Progenitor cell of endocrine pancreas (in vitro differentiated cells): ENCODE data around the gene IFT80. TPM values are rescaled to one million over a fixed set of nuclear protein-coding genes. Genes with fewer than 3 reads are reported as not detected.

Experiments
- DNase-seq: peaks from one replicate; pipeline ENCODE4 v3.0.0; 2021; ENCODE audit warnings: low spot score; ENCODE audit not compliant: unreplicated experiment
- H3K27ac Mint-ChIP-seq: 2 replicates; pipeline ENCODE4 v1.8.0; 2021; ENCODE audit warnings: mild to moderate bottlenecking, moderate library complexity, mixed read lengths
- H3K27me3 Mint-ChIP-seq: 2 replicates; pipeline ENCODE4 v1.8.0; 2021; ENCODE audit warnings: mixed read lengths
- H3K36me3 Mint-ChIP-seq: 2 replicates; pipeline ENCODE4 v1.8.0; 2022; ENCODE audit warnings: mixed read lengths; ENCODE audit not compliant: insufficient read depth
- H3K4me1 Mint-ChIP-seq: 2 replicates; pipeline ENCODE4 v1.8.0; 2021; ENCODE audit warnings: low read depth, mixed read lengths
- H3K4me3 Mint-ChIP-seq: 2 replicates; pipeline ENCODE4 v1.8.0; 2021; ENCODE audit warnings: low read depth, mild to moderate bottlenecking, moderate library complexity, mixed read lengths
- H3K9me3 Mint-ChIP-seq: 2 replicates; pipeline ENCODE4 v1.8.0; 2021; ENCODE audit warnings: low read depth, mixed read lengths
- CTCF ChIP-seq: fragments of 200-600 bp; sonication (generic); IDR thresholded peaks from one replicate; pipeline ENCODE4 v1.5.0; 2021; ENCODE audit warnings: antibody characterized with exemption, mild to moderate bottlenecking; ENCODE audit not compliant: unreplicated experiment
- total RNA-seq: library from RNA; stranded (reverse); gene quantifications from 2 replicates; pipeline ENCODE4 v1.2.1, GENCODE V29; 2021

Gene IFT80
- total RNA-seq, 1 donor from 2014 or later: 48.1 TPM

- H3K27me3 Mint-ChIP-seq: no peaks in the 10 kb centered on the region
- no peak overlapping the region for H3K4me3 Mint-ChIP-seq
- no peaks in the 10 kb centered on the region for H3K4me1 Mint-ChIP-seq
- no peak for TF ChIP-seq CTCF
- peaks cover 15% of the 10 kb centered on the region for H3K36me3 Mint-ChIP-seq
- H3K9me3 Mint-ChIP-seq: no peaks in the 10 kb centered on the region
- no peak for DNase-seq
- no peak overlapping the region for H3K27ac Mint-ChIP-seq
Measured at GRCh38 chr3:160355826-160356225, 43.2 kb downstream of the IFT80 start.

- Mint-ChIP-seq H3K27me3 (no peaks in the 10 kb centered on the region), H3K36me3 (peaks cover 6% of the 10 kb centered on the region), H3K9me3 (peaks cover 5% of the 10 kb centered on the region), H3K4me1 (peaks cover 3% of the 10 kb centered on the region), H3K4me3 (no peak overlapping the region), H3K27ac (no peak overlapping the region)
- DNase-seq: no peak
- TF ChIP-seq CTCF: no peak
Measured at GRCh38 chr3:160346511-160346910, 52.5 kb downstream of the IFT80 start.

DNA sequence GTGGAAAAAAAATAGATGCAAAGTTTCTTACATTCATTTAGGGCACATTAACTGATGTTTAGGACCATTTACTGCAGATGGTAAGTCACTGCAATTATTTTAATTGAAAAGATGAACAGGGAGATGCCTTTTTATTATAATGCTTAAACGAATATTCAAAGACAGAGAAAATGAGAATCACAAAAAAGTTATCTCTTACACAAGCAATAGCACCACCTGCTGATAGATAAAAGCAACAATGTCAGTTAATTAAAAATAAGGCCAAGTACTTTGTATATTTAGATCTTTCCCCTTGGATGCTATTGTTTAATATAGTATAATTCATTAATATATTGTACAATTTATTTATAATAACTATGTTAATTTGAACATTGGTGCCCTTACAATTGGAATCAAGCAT is 55.9 kb downstream of the IFT80 start:
- H3K4me3 Mint-ChIP-seq: no peak overlapping the region

GRCh38 chr3:160340351-160340750 is 58.7 kb downstream of the IFT80 start:
- peaks cover 13% of the 10 kb centered on the region for H3K9me3 Mint-ChIP-seq
- no peak overlapping the region for H3K4me3 Mint-ChIP-seq
- no peak for TF ChIP-seq CTCF
- no peak overlapping the region for H3K27ac Mint-ChIP-seq
- DNase-seq: no peak
- peaks cover 12% of the 10 kb centered on the region for H3K36me3 Mint-ChIP-seq
- H3K4me1 Mint-ChIP-seq: peaks cover 3% of the 10 kb centered on the region
- no peaks in the 10 kb centered on the region for H3K27me3 Mint-ChIP-seq

More for the DNA sequence above, 55.9 kb downstream of the IFT80 start:
- Mint-ChIP-seq H3K4me1 (peaks cover 3% of the 10 kb centered on the region), H3K27ac (no peak overlapping the region), H3K27me3 (no peaks in the 10 kb centered on the region), H3K9me3 (peaks cover 8% of the 10 kb centered on the region), H3K36me3 (peaks cover 7% of the 10 kb centered on the region)
- no peak for DNase-seq
- TF ChIP-seq CTCF: peak; percentile 51

DNA sequence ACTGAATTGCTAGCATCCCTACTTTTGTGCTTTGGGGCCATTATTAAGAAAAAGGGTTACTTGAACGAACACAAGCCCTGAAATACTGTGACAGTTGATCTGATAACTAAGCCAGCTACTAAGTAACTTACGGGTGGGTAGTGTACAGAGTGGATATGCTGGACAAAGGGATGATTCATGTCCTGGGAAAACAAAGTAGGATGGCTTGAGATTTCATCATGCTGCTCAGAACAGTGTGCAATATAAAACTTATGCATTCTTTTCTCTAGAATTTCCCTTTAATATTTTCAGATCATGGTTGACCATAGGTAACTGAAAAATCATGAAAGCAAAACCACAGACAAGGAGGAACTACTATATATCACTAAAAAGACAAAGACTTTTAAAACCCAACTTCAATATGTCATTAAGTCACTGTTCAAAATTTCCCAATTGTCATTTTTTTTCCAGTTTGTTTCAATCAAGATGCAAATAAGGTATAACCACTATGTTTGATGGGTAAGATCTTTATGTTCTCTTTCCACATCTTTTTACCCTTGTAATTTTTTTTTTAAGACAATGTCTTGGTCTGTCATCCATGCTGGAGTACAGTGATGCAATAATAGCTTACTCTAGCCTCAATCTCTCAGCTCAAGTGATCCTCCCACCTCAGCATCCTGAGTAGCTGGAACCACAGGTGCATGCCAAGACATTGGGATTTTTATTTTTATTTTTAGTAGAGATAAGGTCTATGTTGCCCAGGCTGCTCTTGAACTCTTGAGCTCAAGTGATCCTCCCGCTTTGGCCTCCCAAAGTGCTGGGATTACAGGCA is 67.7 kb downstream of the IFT80 start:
- Mint-ChIP-seq H3K4me3 (no peak overlapping the region), H3K27me3 (no peaks in the 10 kb centered on the region), H3K4me1 (peaks cover 5% of the 10 kb centered on the region), H3K36me3 (peaks cover 8% of the 10 kb centered on the region), H3K27ac (peak overlapping the region; percentile 76), H3K9me3 (no peaks in the 10 kb centered on the region)
- no peak for DNase-seq
- no peak for TF ChIP-seq CTCF
